Suprapubic skin (tissue), 4 donors: ENCODE results near the gene NINJ1. TPM values are rescaled to one million over a fixed set of nuclear protein-coding genes. Genes with fewer than 3 reads are reported as not detected.
"Not testable (repeated sequence)": the region's sequence is repeated elsewhere in the genome, so short reads cannot be mapped to it uniquely, and the experiment has no call there.

Experiments used
- DNase-seq, 2 donors: peaks; one replicate each; pipeline ENCODE4 v3.0.0-alpha.2; 2019; ENCODE audit warnings: low spot score in 2 of 2
- H3K27ac ChIP-seq: fragments of 200-600 bp; sonication (generic); one replicate; pipeline ENCODE4 v1.5.1; 2019
- H3K27me3 ChIP-seq: fragments of 200-600 bp; sonication (generic); one replicate; pipeline ENCODE4 v1.5.1; 2019
- H3K36me3 ChIP-seq: fragments of 200-600 bp; sonication (generic); one replicate; pipeline ENCODE4 v1.5.1; 2019
- H3K4me1 ChIP-seq: fragments of 200-600 bp; sonication (generic); one replicate; pipeline ENCODE4 v1.5.1; 2019
- H3K4me3 ChIP-seq: fragments of 200-600 bp; sonication (generic); one replicate; pipeline ENCODE4 v1.5.1; 2019; ENCODE audit warnings: mild to moderate bottlenecking
- H3K9me3 ChIP-seq: fragments of 200-600 bp; sonication (generic); one replicate; pipeline ENCODE4 v1.5.1; 2019
- CTCF ChIP-seq, 2 donors: fragments of 200-600 bp in 1 of 2; fragments of 450-650 bp in 1 of 2; sonication (generic) in 1 of 2; IDR thresholded peaks; one replicate each; pipeline ENCODE4 v1.5.1; 2016 to 2019; ENCODE audit warnings: antibody characterized with exemption in 2 of 2, mild to moderate bottlenecking in 1 of 2, moderate library complexity in 1 of 2
- EP300 ChIP-seq: sonication (generic); formaldehyde crosslinking; IDR thresholded peaks from one replicate; pipeline ENCODE4 v1.6.1; 2017; ENCODE audit warnings: antibody characterized with exemption
- POLR2A ChIP-seq, 2 donors: fragments of 450-650 bp; IDR thresholded peaks; one replicate each; pipeline ENCODE4 v1.6.1; 2017; ENCODE audit warnings: antibody characterized with exemption in 2 of 2, mild to moderate bottlenecking in 2 of 2, moderate library complexity in 2 of 2
- POLR2AphosphoS5 ChIP-seq, 3 donors: sonication (generic); formaldehyde crosslinking; IDR thresholded peaks; one replicate each; pipeline ENCODE4 v1.6.1; 2017; ENCODE audit warnings: antibody characterized with exemption in 3 of 3
- WGBS: methylation state at CpG from one replicate; pipeline ENCODE4 v1.1.5; 2018; 5-methylcytosine and 5-hydroxymethylcytosine counted together
- total RNA-seq, 4 donors: library from RNA; depleted of rRNA; stranded (reverse); fragments of >200 nt; gene quantifications; one replicate each; pipeline ENCODE4 v1.1.0, GENCODE V29; 2016

Gene NINJ1
- total RNA-seq, 4 donors from 2014 or later = 88.3 to 158 (median 113) TPM

- TF ChIP-seq CTCF (IDR thresholded peaks at IDR 0.05) (no peak), POLR2AphosphoS5 (IDR thresholded peaks at IDR 0.05) (no peak), EP300 (no peak), POLR2A (IDR thresholded peaks at IDR 0.05) (no peak)
- WGBS = 100% methylated on average over 1 of the region's 2 CpGs
- no peaks in the 10 kb centered on the region for H3K27me3 ChIP-seq
- peaks cover 11% of the 10 kb centered on the region for H3K4me1 ChIP-seq
- H3K36me3 ChIP-seq = no peaks in the 10 kb centered on the region
- no peak overlapping the region for H3K27ac ChIP-seq
- no peak for DNase-seq
- H3K9me3 ChIP-seq = no peaks in the 10 kb centered on the region
- H3K4me3 ChIP-seq = no peak overlapping the region
Measured at GRCh38 chr9:93148721-93149120, 14.7 kb upstream of the NINJ1 start.

GRCh38 chr9:93147632-93148031 lies 13.6 kb upstream of the NINJ1 start:
- no peak overlapping the region for H3K4me3 ChIP-seq
- WGBS = 85% methylated on average over 2 of the region's 2 CpGs
- TF ChIP-seq CTCF (IDR thresholded peaks at IDR 0.05) (no peak), POLR2AphosphoS5 (IDR thresholded peaks at IDR 0.05) (no peak), POLR2A (IDR thresholded peaks at IDR 0.05) (no peak), EP300 (no peak)
- H3K9me3 ChIP-seq = no peaks in the 10 kb centered on the region
- DNase-seq = no peak
- no peaks in the 10 kb centered on the region for H3K36me3 ChIP-seq
- H3K27me3 ChIP-seq = no peaks in the 10 kb centered on the region
- no peak overlapping the region for H3K27ac ChIP-seq
- peaks cover 12% of the 10 kb centered on the region for H3K4me1 ChIP-seq

- H3K27me3 ChIP-seq, H3K9me3 ChIP-seq, DNase-seq, H3K36me3 ChIP-seq, H3K4me3 ChIP-seq, H3K27ac ChIP-seq: not testable (repeated sequence)
- WGBS = 78% methylated on average over 6 of the region's 6 CpGs
- peaks cover 22% of the 10 kb centered on the region for H3K4me1 ChIP-seq
Measured at GRCh38 chr9:93146696-93147095, 12.6 kb upstream of the NINJ1 start.

- H3K36me3 ChIP-seq = no peaks in the 10 kb centered on the region
- peaks cover 39% of the 10 kb centered on the region for H3K4me1 ChIP-seq
- WGBS = 25% methylated on average over 7 of the region's 15 CpGs
- no peak overlapping the region for H3K4me3 ChIP-seq
- peak overlapping the region; percentile 70 for H3K27ac ChIP-seq
- no peak for TF ChIP-seq CTCF (IDR thresholded peaks at IDR 0.05)
- no peak for TF ChIP-seq POLR2A (IDR thresholded peaks at IDR 0.05)
- no peak for TF ChIP-seq EP300
- TF ChIP-seq POLR2AphosphoS5 (IDR thresholded peaks at IDR 0.05) = no peak
- H3K27me3 ChIP-seq = no peaks in the 10 kb centered on the region
- no peaks in the 10 kb centered on the region for H3K9me3 ChIP-seq
- DNase-seq = peak in 1 of 2 donors; percentile 79
Measured at GRCh38 chr9:93143830-93144530, 9.9 kb upstream of the NINJ1 start.

GRCh38 chr9:93141771-93142483 lies 7.9 kb upstream of the NINJ1 start:
- TF ChIP-seq POLR2A (IDR thresholded peaks at IDR 0.05) (no peak), POLR2AphosphoS5 (IDR thresholded peaks at IDR 0.05) (no peak), EP300 (no peak), CTCF (IDR thresholded peaks at IDR 0.05) (no peak)
- Histone ChIP-seq H3K27me3 (no peaks in the 10 kb centered on the region), H3K27ac (peak overlapping the region; percentile 33), H3K4me1 (peaks cover 50% of the 10 kb centered on the region), H3K9me3 (no peaks in the 10 kb centered on the region), H3K4me3 (no peak overlapping the region), H3K36me3 (no peaks in the 10 kb centered on the region)
- DNase-seq = peak in 1 of 2 donors; percentile 71
- 65% methylated on average over 4 of the region's 8 CpGs for WGBS
